IMR-90 (cell line): Measurements from ENCODE around the gene PANK2. TPM values are rescaled to one million over a fixed set of nuclear protein-coding genes. Genes with fewer than 3 reads are reported as not detected.

Experiments
- ATAC-seq: fragments of 200-7000 bp; cut with Tn5 transposase; 2 replicates; pipeline ENCODE4 v1.9.1; 2020; ENCODE audit warnings: low read depth, mild to moderate bottlenecking, moderate library complexity
- BruUV-seq: library from RNA; stranded (reverse); fragments of 400-500 nt; replicated peaks from 2 replicates; lab custom pipeline; 2021; lab: Mats Ljungman, UMichigan
- CTCF ChIA-PET: fragments of 300-600 bp; formaldehyde crosslinking; extraction: SDS; loops from one replicate; lab custom pipeline; 2021; ENCODE audit warnings: antibody characterized with exemption; lab: Yijun Ruan, JAX
- POLR2A ChIA-PET: fragments of 300-600 bp; sonication (Branson Sonifier 250); formaldehyde crosslinking; loops from one replicate; lab custom pipeline; 2022; ENCODE audit warnings: antibody characterized with exemption; ENCODE audit not compliant: unreplicated experiment; lab: Charles Lee
- DNase-seq: peaks from one replicate; pipeline ENCODE4 v3.0.0; 2013
- H2AFZ ChIP-seq: replicated peaks from 2 replicates; pipeline ENCODE3; 2013; ENCODE audit warnings: low read length, mild to moderate bottlenecking; ENCODE audit not compliant: poor library complexity
- H2AK5ac ChIP-seq: 2 replicates; pipeline ENCODE4 v1.6.1; 2013; ENCODE audit warnings: low read depth, low read length, inconsistent platforms
- H2AK9ac ChIP-seq: replicated peaks from 2 replicates; pipeline ENCODE3; 2013; ENCODE audit warnings: mild to moderate bottlenecking, low read depth, low read length, moderate library complexity; ENCODE audit not compliant: poor library complexity
- H2BK120ac ChIP-seq: 2 replicates; pipeline ENCODE4 v1.6.1; 2013; ENCODE audit warnings: low read depth, low read length, inconsistent platforms
- H2BK15ac ChIP-seq: 3 replicates; pipeline ENCODE4 v1.6.1; 2013; ENCODE audit warnings: low read depth, low read length, inconsistent platforms
- H2BK20ac ChIP-seq: 2 replicates; pipeline ENCODE4 v1.6.1; 2013; ENCODE audit warnings: low read depth, mild to moderate bottlenecking, inconsistent platforms, low read length, moderate library complexity
- H2BK5ac ChIP-seq: 2 replicates; pipeline ENCODE4 v1.6.1; 2013; ENCODE audit warnings: mild to moderate bottlenecking, low read depth, low read length, inconsistent platforms; ENCODE audit not compliant: poor library complexity, severe bottlenecking
- H3K14ac ChIP-seq: replicated peaks from 2 replicates; pipeline ENCODE4 v1.6.1; 2013; ENCODE audit warnings: low read depth, low read length, inconsistent platforms
- H3K18ac ChIP-seq: 2 replicates; pipeline ENCODE4 v1.6.1; 2013; ENCODE audit warnings: low read depth, low read length, control low read depth
- H3K23ac ChIP-seq: 2 replicates; pipeline ENCODE4 v1.6.1; 2013; ENCODE audit warnings: low read depth, low read length, inconsistent platforms
- H3K27ac ChIP-seq: 2 replicates; pipeline ENCODE4 v1.5.1; 2013; ENCODE audit warnings: mild to moderate bottlenecking, control low read depth, low read length; ENCODE audit not compliant: insufficient read depth
- H3K27me3 ChIP-seq: 2 replicates; pipeline ENCODE4 v1.6.1; 2013; ENCODE audit warnings: low read length; ENCODE audit not compliant: control insufficient read depth, insufficient read depth
- H3K36me3 ChIP-seq: 2 replicates; pipeline ENCODE4 v1.6.1; 2013; ENCODE audit warnings: low read length, mixed read lengths; ENCODE audit not compliant: control insufficient read depth, insufficient read depth
- H3K4ac ChIP-seq: 2 replicates; pipeline ENCODE4 v1.6.1; 2013; ENCODE audit warnings: low read depth, low read length, inconsistent platforms
- H3K4me1 ChIP-seq: 2 replicates; pipeline ENCODE4 v1.6.1; 2013; ENCODE audit warnings: low read length, mixed read lengths; ENCODE audit not compliant: control insufficient read depth, insufficient read depth
- H3K4me2 ChIP-seq: 2 replicates; pipeline ENCODE4 v1.6.1; 2013; ENCODE audit warnings: low read depth, mild to moderate bottlenecking, control low read depth, low read length, moderate library complexity
- H3K4me3 ChIP-seq: 2 replicates; pipeline ENCODE4 v1.5.1; 2013; ENCODE audit warnings: low read depth, mild to moderate bottlenecking, control low read depth, low read length, moderate library complexity; ENCODE audit not compliant: insufficient read depth
- H3K56ac ChIP-seq: 2 replicates; pipeline ENCODE4 v1.6.1; 2013; ENCODE audit warnings: low read length, inconsistent platforms; ENCODE audit not compliant: insufficient read depth; ENCODE audit errors: extremely low read depth
- H3K79me1 ChIP-seq, 2 experiments: 2 replicates each; pipeline ENCODE4 v1.6.1; 2013; ENCODE audit warnings: low read length in 2 of 2, inconsistent platforms in 1 of 2, low read depth in 1 of 2
- H3K9ac ChIP-seq: 2 replicates; pipeline ENCODE4 v1.6.1; 2013; ENCODE audit warnings: low read depth, low read length, control low read depth
- H3K9me1 ChIP-seq: 2 replicates; pipeline ENCODE4 v1.6.1; 2013; ENCODE audit warnings: low read length, inconsistent platforms; ENCODE audit not compliant: insufficient read depth
- H3K9me3 ChIP-seq: 2 replicates; pipeline ENCODE4 v1.6.1; 2013; ENCODE audit warnings: low read length; ENCODE audit not compliant: control insufficient read depth, insufficient read depth
- H4K20me1 ChIP-seq: 2 replicates; pipeline ENCODE4 v1.6.1; 2013; ENCODE audit warnings: low read length, inconsistent platforms; ENCODE audit not compliant: insufficient read depth
- H4K5ac ChIP-seq: 2 replicates; pipeline ENCODE4 v1.6.1; 2013; ENCODE audit warnings: mild to moderate bottlenecking, low read depth, low read length, control low read depth
- H4K8ac ChIP-seq, 2 experiments: 2 replicates each; pipeline ENCODE4 v1.6.1; 2013; ENCODE audit warnings: low read depth in 2 of 2, low read length in 2 of 2, control low read depth in 1 of 2, inconsistent platforms in 1 of 2
- H4K91ac ChIP-seq: 2 replicates; pipeline ENCODE4 v1.6.1; 2013; ENCODE audit warnings: low read depth, low read length, inconsistent platforms; ENCODE audit not compliant: insufficient read depth
- ELK1 ChIP-seq: fragments of 150-350 bp; IDR thresholded peaks from 2 replicates; pipeline ENCODE4 v1.6.1; 2016; ENCODE audit warnings: low read depth, mild to moderate bottlenecking, low read length, moderate library complexity, borderline replicate concordance
- FOS ChIP-seq: fragments of 150-350 bp; IDR thresholded peaks from 2 replicates; pipeline ENCODE4 v1.6.1; 2016; ENCODE audit warnings: low read depth, low read length
- MAZ ChIP-seq: IDR thresholded peaks from 2 replicates; pipeline ENCODE4 v1.6.1; 2012; ENCODE audit warnings: low read depth, mild to moderate bottlenecking, low read length, improper control_type of control experiment, moderate library complexity, borderline replicate concordance
- RAD21 ChIP-seq: IDR thresholded peaks from 2 replicates; pipeline ENCODE4 v1.6.1; 2012; ENCODE audit warnings: low read length, improper control_type of control experiment
- RCOR1 ChIP-seq: IDR thresholded peaks from 2 replicates; pipeline ENCODE4 v1.6.1; 2012; ENCODE audit warnings: mild to moderate bottlenecking, low read length, improper control_type of control experiment; ENCODE audit not compliant: insufficient replicate concordance
- RFX5 ChIP-seq: IDR thresholded peaks from 2 replicates; pipeline ENCODE4 v1.8.0; 2012; ENCODE audit warnings: low read depth, mild to moderate bottlenecking, low read length, moderate library complexity
- WGBS, 2 experiments: methylation state at CpG; one replicate each; pipeline versions ENCODE4 v1.1.5 to v1.1.7; 2013; ENCODE audit warnings: missing lambda C conversion rate in 2 of 2; ENCODE audit not compliant: insufficient read length in 1 of 2; ENCODE audit errors: extremely low coverage in 2 of 2; 5-methylcytosine and 5-hydroxymethylcytosine counted together
- dilution Hi-C: fragments of 300-500 bp; cut with HindIII; formaldehyde crosslinking; loops from one replicate; pipeline ENCODE4 v1.14.3; 2018; ENCODE audit warnings: low sequenced_read_pairs; ENCODE audit not compliant: unreplicated experiment
- in situ Hi-C: fragments of 300-500 bp; cut with MboI; formaldehyde crosslinking; loops from 3 replicates; pipeline ENCODE4 v1.14.3; 2019; ENCODE audit warnings: low sequenced_read_pairs, inconsistent platforms, mixed read lengths
- intact Hi-C: fragments of 100-400 bp; cut with micrococcal nuclease; formaldehyde crosslinking; loops from 2 replicates; pipeline ENCODE4 v1.10.0; 2022
- polyA plus RNA-seq, 3 experiments: library from polyadenylated mRNA; depleted of rRNA; stranded (reverse); fragments of >200 nt; gene quantifications; 2 replicates each; pipeline ENCODE4 v1.2.3, GENCODE V29; 2012; ENCODE audit warnings: low replicate concordance in 1 of 3
- total RNA-seq: library from RNA; depleted of rRNA; stranded (reverse); fragments of >200 nt; gene quantifications from 2 replicates; pipeline ENCODE4 v1.2.3, GENCODE V29; 2012

PANK2 gene
- total and polyA plus RNA-seq, 2 of the 4 experiments (the other 2 are of a cell fraction): 17.7 to 28.1 TPM

- Histone ChIP-seq H2BK5ac (no peak overlapping the region), H3K9me1 (peaks cover 39% of the 10 kb centered on the region), H3K23ac (no peak overlapping the region), H3K18ac (no peak overlapping the region), H3K4me3 (no peak overlapping the region), H3K36me3 (peaks cover 36% of the 10 kb centered on the region), H2AK9ac (no peak overlapping the region), H4K91ac (no peak overlapping the region), H3K9ac (no peak overlapping the region), H2BK15ac (no peak overlapping the region), H3K79me1 (peaks cover 30 to 82% of the 10 kb centered on the region in 2 experiments), H3K9me3 (no peaks in the 10 kb centered on the region), H3K4ac (no peak overlapping the region), H3K27ac (no peak overlapping the region), H4K5ac (no peak overlapping the region), H3K27me3 (no peaks in the 10 kb centered on the region), H4K8ac (no peak overlapping the region), H3K4me2 (no peak overlapping the region), H2AFZ (no peak overlapping the region), H2BK20ac (no peak overlapping the region), H4K20me1 (peaks cover 81% of the 10 kb centered on the region), H2BK120ac (no peak overlapping the region), H3K56ac (no peak overlapping the region), H3K14ac (no peak overlapping the region), H2AK5ac (no peak overlapping the region), H3K4me1 (peaks cover 21% of the 10 kb centered on the region)
- intact Hi-C loops: no loop called here
- ChIA-PET POLR2A (no interaction called here), CTCF (no interaction called here)
- no peak for TF ChIP-seq RFX5
- TF ChIP-seq FOS: no peak
- TF ChIP-seq RAD21: no peak
- no peak for TF ChIP-seq RCOR1
- TF ChIP-seq ELK1: no peak
- no peak for TF ChIP-seq MAZ
- dilution Hi-C loops: no loop called here
- in situ Hi-C loops: no loop called here
- no TSS peak for BruUV-seq
- DNase-seq (no peak), ATAC-seq (no peak)
- no CpG with 5 or more reads among the region's 4 CpGs for WGBS, 2 experiments
Measured at GRCh38 chr20:3922983-3923339, 33.8 kb downstream of the PANK2 start.
